Measurements from ENCODE around the gene PLIN5.

The PLIN5 gene

DNA sequence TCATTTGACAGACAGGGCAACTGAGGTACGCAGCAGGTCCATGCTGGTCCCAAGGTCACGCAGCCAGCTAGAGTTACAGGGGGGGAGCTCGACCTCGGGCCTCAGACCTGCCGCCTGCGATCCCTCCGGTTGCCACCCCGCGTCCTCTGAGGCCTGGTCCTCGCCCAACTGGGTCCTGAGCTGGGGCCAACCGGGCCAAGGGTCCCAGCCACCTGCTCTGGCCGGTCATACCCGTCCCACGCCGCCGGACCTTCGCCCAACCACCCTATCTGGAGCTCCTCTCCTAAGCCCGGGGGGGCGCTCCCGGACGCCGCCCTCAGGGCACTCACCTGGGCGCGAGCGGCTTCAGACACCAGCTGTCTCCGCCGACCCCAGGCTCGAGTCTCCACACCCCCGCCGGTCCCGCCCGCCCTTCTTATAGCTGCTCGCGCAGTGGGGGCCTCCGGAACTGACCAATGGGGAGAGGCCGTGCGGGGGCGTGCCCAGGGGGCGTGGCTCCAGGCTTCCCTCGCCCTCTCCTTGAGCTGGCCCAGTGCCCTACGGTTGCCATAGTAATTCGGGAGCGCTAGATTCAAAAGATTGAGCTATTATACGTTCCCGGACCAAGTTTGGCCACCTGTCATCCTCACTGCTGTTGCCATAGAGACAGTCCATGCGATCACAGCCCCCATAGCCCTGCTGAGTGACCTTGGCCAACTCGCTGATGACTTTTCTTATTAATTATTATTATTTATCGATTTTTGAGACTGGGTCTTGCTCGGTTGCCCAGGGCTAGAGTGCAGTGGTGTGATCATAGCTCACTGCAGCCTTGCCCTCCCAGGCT is at the start of gene PLIN5:
TSS of gene PLIN5 (minus strand) at position 389 of the 823 bp plus-strand sequence. CDS start 1,150 bp downstream, outside the sequence.
- peak; percentile 66 for DNase-seq (ENCODE audit: low spot score)
- no peak for FAIRE-seq

DNA sequence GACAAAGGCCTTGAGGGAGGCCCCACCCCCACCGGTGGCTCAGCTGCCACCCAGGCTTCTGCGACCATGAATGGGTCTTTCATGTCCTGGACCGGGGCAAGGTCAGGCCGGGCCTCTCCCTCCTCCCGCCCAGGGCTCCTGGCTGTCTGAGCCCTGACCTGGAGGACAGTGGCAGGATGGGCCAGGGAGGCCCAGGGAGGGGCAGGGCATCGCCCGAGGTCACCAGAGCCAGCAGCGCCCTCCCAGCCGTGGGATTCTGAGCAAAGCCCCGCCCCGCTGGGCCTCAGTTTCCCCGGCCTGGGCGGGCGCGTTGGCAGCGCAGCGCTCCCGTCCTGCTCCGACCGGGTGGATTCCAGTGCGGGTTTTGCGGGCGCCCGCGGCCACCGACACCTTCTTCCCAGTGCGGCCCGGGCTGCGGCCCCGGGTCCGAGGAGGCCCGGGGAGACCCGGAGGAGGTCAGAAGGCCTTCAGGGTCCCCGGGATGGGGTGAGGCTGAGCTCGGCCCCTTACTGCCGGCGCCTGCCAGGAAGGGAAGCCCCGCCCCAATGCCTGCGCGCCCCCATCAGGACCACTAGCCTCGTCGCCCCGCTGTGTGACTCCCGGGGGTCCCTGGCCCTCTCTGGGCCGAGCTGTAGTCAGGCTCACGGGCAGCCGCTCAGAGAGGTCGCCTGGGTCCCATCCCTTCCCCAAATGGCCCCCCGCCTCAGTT is 49.1 kb upstream of the PLIN5 start:
- FAIRE-seq, result no peak
- DNase-seq (ENCODE audit: low spot score), result peak; percentile 43

DNA sequence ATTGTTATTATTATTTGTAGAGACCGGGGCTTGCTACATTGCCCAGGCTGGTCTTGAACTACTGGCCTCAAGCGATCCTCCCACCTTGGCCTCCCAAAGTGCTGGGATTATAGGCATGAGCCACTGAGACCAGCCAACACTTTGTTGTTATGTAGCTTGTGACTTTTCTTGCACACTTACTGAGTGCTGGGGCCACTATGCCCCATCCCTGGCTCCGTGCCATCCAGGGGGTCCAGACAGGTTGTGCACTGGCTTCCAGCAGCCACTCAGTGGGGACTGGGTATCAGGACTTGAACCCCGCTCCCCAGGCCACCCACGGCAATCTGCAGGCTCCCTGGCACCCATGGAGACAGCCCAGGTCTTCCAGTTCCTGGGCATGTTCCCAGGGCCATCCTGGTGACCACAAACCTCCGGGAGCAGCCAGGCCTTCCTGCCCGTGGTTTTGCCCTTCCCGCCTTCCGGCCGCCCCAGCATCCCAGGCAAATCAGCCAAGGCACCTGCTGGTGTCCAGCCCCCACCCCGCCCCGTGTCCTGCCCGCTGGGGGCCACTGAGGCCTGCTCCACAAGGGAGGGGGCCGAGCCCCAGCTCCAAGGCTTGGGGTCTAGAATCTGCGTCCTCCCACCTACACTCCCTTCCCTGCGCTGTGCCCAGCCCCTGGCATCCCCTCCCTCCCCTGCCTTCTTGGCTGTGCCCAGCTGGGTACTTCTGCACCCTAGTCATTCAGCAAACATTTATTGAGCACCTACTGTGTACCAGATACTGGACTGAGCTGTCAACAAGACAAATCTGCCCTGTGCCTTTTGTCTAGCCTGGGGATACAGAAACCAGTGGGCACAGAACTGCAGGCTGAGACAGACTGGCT is 48.2 kb upstream of the PLIN5 start:
- DNase-seq (ENCODE audit: low spot score) (peak; percentile 65), FAIRE-seq (no peak)

DNA sequence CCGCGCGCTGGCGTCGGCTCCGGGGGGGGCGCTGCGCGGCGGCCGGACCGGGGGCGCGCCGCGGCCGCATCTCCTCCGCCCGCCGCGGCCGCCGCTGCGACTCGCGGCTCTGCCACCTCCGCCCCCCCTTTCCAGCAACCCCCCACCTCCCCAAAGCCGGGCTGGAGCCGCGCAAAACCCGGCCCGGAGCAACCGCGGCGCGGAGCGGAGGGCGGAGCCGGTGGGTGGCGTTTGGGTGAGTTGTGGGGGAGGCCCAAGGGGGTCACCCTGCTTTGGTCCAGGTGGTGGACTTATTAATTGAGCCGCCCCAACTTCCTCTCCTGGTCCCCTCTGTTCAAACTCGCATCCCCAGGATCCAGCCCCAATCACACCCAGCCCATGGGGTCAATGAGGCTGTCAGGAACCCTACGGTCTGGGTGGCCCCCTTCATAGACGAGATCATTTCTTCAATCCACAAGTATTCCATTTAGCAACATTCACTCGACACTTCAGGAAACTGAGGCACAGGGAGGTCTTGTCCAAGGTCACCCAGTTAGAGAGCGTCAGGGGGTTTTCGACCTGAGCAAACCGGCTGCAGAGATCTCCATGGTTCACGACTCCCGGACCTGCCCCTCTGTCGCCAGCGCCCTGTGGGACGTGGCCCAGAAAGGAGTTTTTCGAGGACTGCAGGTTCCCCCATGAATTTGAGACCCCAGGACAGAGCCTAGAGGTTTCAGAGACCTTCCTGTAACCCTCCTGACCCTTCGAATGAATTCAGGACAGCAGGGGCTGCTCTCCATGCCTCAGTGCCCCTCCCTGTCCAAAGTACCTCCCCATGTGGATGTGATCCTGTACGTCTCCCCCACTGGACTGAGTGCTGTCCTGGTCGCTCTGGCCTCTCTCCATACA is 46.9 kb upstream of the PLIN5 start:
- FAIRE-seq, result no peak
- DNase-seq (ENCODE audit: low spot score), result peak; percentile 74

- DNase-seq (ENCODE audit: low spot score) (peak; percentile 47), FAIRE-seq (no peak)
Measured at GRCh38 chr19:4580961-4581665, 46.1 kb upstream of the PLIN5 start.

GRCh38 chr19:4580021-4580901 is 45.2 kb upstream of the PLIN5 start:
- DNase-seq (ENCODE audit: low spot score) (peak; percentile 50), FAIRE-seq (no peak)

GRCh38 chr19:4579389-4579788 is 44.4 kb upstream of the PLIN5 start:
- FAIRE-seq, result no peak
- DNase-seq (ENCODE audit: low spot score), result no peak

DNA sequence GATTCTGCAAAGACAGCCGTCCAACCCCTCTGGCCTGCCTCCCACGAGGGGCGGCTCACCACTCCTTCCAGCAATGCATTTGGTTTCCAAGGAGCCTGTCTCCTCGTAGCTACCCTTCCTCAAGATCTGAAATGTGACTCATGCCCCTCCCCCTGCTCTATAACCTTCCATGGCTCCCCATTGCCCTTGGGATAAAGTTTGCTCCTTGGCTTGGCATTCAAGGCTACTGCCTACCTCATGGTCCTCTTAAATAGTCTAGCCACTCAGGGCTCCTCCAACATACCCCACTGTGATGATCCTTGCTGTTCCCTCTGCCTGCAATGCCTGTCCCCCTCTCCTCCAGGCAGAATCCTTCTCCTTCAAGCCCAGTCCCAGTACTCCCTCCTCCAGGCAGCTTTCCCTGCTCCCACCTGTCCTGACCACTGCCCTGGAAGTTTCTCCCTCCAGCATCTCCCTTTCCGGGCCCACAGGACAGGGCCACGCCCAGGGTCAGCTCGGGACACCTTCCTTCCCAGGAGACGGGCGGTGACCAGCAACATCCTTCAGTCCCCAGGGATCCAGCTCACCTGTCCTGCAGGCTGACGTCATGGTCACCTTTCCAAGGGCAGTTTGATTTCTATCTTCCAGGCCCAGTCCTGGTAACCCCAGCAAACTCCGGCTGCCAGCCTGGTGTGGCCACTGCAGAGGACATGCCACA is 43.7 kb upstream of the PLIN5 start:
- DNase-seq (ENCODE audit: low spot score) (no peak), FAIRE-seq (no peak)

DNA sequence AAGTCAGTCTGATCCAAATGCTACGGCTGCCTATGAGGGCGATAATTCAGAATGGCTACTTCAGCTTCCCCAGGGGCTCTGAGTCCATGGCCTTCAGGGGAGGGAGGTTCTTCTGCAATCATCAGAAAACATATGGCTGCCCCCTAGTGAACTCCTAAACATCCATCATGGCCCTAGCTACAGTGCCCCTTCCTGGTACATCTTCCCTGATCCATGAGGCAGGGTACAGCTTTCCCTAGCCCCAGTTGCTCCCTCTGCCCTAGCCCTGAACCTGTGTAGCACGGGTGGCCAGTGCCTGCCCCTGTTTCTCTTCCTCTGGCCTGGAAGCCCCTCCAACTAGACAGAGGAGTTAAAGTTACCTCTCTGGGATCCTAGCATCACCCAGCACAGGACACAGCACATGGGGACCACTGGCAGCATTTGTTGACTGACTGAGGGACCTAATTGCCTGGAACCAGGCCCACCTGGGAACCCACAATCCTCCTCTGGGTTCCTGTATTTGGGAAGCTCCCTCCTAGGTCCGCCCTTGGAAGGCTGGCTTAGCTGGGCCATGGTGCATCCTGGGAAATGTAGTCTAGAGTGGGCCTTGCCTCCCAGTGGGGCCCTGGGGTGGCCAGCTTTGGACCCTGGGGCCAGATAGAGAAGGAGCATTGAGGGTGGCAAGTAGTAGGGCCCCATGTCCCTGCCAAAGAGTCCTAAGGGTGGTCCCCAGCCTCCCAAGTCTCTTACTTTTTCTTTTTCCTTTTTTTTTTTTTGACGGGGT is 42.2 kb upstream of the PLIN5 start:
- FAIRE-seq (no peak), DNase-seq (ENCODE audit: low spot score) (peak; percentile 50)

GRCh38 chr19:4576016-4576933 is 41.3 kb upstream of the PLIN5 start:
- DNase-seq (ENCODE audit: low spot score) (peak; percentile 53), FAIRE-seq (no peak)

- FAIRE-seq, result no peak
- peak; percentile 92 for DNase-seq (ENCODE audit: low spot score)
Measured at GRCh38 chr19:4575267-4576015, 40.4 kb upstream of the PLIN5 start.

- FAIRE-seq, result no peak
- no peak for DNase-seq (ENCODE audit: low spot score)
Measured at GRCh38 chr19:4573682-4574081, 38.7 kb upstream of the PLIN5 start.

DNA sequence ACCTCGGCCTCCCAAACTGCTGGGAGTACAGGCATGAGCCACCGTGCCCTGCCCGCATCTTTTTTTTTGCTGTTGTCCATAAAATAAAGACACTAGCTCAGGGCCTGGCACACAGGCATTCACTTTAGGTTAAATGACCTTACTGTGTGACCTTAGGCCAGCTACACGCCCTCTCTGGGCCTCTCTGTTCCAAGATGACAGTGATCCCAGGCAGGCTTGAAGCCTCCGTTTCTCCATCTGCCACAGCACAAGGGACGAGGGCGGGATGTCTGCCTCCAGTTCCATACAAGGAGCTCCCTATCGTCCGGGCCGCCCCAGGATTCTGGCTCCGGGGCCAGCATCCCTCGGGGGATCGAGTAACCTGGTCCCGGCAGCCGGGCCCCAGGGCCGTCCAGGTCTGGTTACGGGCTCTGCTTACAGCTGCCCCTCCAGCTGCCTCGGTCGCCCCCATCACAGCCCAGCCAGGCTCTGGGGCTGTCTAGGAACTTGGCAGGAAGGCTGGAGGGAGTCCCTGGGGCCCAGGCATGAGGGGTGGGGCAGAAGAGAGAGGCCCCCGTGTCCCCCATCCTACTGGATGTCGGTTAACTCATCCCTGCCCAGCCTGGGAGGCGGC is 36.4 kb upstream of the PLIN5 start:
- no peak for FAIRE-seq
- DNase-seq (ENCODE audit: low spot score), result no peak

DNA sequence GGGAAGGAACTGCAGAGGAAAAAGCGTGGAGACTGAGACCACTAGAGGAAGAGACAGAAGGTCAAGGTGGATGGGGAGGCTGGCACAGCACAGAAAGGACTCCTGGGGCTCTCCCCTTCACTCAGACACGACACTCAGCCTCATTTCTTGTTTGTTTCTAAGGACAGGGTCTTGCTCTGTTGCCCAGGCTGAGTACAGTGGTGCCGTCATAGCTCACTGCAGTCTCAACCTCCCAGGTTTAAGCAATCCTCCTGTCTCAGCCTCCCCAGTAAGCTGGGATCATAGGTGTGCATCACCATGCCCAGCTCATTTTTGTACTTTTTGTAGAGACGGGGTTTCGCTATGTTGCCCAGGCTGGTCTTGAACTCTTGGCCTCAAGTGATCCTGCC is 35.9 kb upstream of the PLIN5 start:
- FAIRE-seq, result no peak
- DNase-seq (ENCODE audit: low spot score), result no peak

DNA sequence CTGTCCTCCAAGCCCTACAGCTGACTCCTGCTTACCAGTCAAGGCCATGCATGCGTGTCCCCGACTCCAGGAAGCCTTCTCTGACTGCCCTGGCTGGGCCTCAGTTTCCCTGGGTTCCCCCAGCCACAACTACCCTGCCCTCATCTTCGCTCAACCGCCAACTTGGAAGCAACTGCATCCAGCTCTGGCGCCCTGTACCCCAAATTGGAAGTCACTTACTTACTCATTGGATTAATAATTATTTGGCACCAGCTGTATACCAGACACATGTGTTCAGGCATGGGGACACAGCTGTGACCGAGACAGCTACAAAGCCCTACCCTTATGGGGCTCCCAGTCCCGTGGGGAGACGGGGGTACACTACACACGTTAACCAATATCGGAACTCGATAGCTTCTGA is 35.4 kb upstream of the PLIN5 start:
- FAIRE-seq (no peak), DNase-seq (ENCODE audit: low spot score) (no peak)

DNA sequence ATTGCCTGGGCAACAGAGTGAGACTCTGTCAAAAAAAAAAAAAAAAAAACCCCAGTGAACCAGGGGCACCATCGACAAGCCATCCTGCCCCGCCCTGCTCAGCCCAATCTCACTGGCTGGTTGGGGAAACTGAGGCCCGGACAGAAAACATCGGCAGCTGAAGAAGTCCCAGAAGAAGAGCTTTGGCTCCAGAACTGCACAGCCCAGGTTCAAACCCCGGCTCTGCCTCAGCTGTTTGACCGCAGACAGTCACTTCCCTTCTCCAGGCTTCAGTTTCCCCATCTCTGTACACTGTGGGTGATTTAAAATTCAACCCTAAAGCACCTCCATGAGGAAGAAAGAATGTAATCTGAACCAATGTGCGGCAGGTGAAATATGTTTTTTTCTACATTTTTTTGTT is 33.9 kb upstream of the PLIN5 start:
- DNase-seq (ENCODE audit: low spot score) (no peak), FAIRE-seq (no peak)

Measured in urothelium cell line (cell line).